B cell (primary cell): ENCODE data around the gene MPND. TPM values are rescaled to one million over a fixed set of nuclear protein-coding genes. Genes with fewer than 3 reads are reported as not detected.

Experiments
- ATAC-seq: fragments of 200-7000 bp; cut with Tn5 transposase; one replicate; pipeline ENCODE4 v1.10.0; 2021; ENCODE audit warnings: low read depth, mild to moderate bottlenecking, moderate number of reproducible peaks, moderate library complexity
- CTCF ChIA-PET: fragments of 350-600 bp; sonication (Branson Sonifier 250); formaldehyde crosslinking; loops from one replicate; lab custom pipeline; 2021; ENCODE audit warnings: antibody characterized with exemption, inconsistent platforms; lab: Charles Lee
- POLR2A ChIA-PET: fragments of 350-600 bp; sonication (Branson Sonifier 250); formaldehyde crosslinking; loops from one replicate; lab custom pipeline; 2021; ENCODE audit warnings: antibody characterized with exemption; lab: Charles Lee
- DNase-seq: peaks from one replicate; pipeline ENCODE4 v3.0.0; 2013
- H2AFZ ChIP-seq: 2 replicates; pipeline ENCODE4 v1.6.1; 2012; ENCODE audit warnings: mild to moderate bottlenecking, low read depth, low read length; ENCODE audit not compliant: insufficient read depth, poor library complexity, severe bottlenecking
- H3K27ac ChIP-seq, 2 donors: 1 replicate in 1 of 2; 2 replicates in 1 of 2; pipeline ENCODE4 v1.5.1; 2012 to 2013; ENCODE audit warnings: low read length in 2 of 2, mild to moderate bottlenecking in 2 of 2, moderate library complexity in 1 of 2
- H3K27me3 ChIP-seq, 4 experiments: fragments of 200-600 bp in 1 of 4; sonication (generic) in 1 of 4; replicated peaks in 1 of 4; 1 replicate in 2 of 4; 2 replicates in 2 of 4; pipeline versions ENCODE4 v1.6.1 to v1.7.0; 2013 to 2016; ENCODE audit warnings: low read length in 3 of 4, mild to moderate bottlenecking in 2 of 4, mixed read lengths in 1 of 4, moderate library complexity in 1 of 4; ENCODE audit not compliant: insufficient read depth in 4 of 4, control insufficient read depth in 3 of 4; ENCODE audit errors: control extremely low read depth in 1 of 4
- H3K36me3 ChIP-seq, 2 experiments: replicated peaks in 1 of 2; 1 replicate in 1 of 2; 2 replicates in 1 of 2; pipeline versions ENCODE4 v1.6.1 to v1.7.1; 2013; ENCODE audit warnings: low read length in 1 of 2; ENCODE audit not compliant: insufficient read depth in 2 of 2, control insufficient read depth in 1 of 2; ENCODE audit errors: control extremely low read depth in 1 of 2, extremely low read depth in 1 of 2
- H3K4me1 ChIP-seq, 2 donors: fragments of 200-600 bp in 1 of 2; sonication (generic) in 1 of 2; 1 replicate in 1 of 2; 2 replicates in 1 of 2; pipeline versions ENCODE4 v1.5.1 to v1.6.1; 2013 to 2017; ENCODE audit warnings: low read length in 2 of 2; ENCODE audit not compliant: control insufficient read depth in 2 of 2, insufficient read depth in 2 of 2
- H3K4me2 ChIP-seq: replicated peaks from 2 replicates; pipeline ENCODE3; 2012; ENCODE audit warnings: mild to moderate bottlenecking, low read depth, low read length; ENCODE audit not compliant: poor library complexity, severe bottlenecking
- H3K4me3 ChIP-seq, 5 experiments: fragments of 200-600 bp in 1 of 5; sonication (generic) in 1 of 5; 1 replicate in 3 of 5; 2 replicates in 2 of 5; pipeline versions ENCODE4 v1.5.1 to v1.7.0; 2011 to 2016; ENCODE audit warnings: low read length in 4 of 5, mild to moderate bottlenecking in 4 of 5, low read depth in 2 of 5, control low read depth in 1 of 5, moderate library complexity in 1 of 5; ENCODE audit not compliant: insufficient read depth in 1 of 5; ENCODE audit errors: control extremely low read depth in 1 of 5, extremely low read depth in 1 of 5
- H3K79me2 ChIP-seq: fragments of 200-600 bp; sonication (generic); one replicate; pipeline ENCODE4 v1.6.0; 2016; ENCODE audit warnings: low read length; ENCODE audit not compliant: control insufficient read depth, insufficient read depth
- H3K9ac ChIP-seq: fragments of 200-600 bp; sonication (generic); 2 replicates; pipeline ENCODE4 v1.6.1; 2017; ENCODE audit warnings: mild to moderate bottlenecking, low read length, moderate library complexity
- H3K9me3 ChIP-seq, 3 donors: one replicate each; pipeline versions ENCODE4 v1.6.1 to v1.7.1; 2013; ENCODE audit warnings: low read length in 2 of 3; ENCODE audit not compliant: control insufficient read depth in 2 of 3, insufficient read depth in 1 of 3; ENCODE audit errors: control extremely low read depth in 1 of 3
- H4K20me1 ChIP-seq: 2 replicates; pipeline ENCODE4 v1.6.0; 2012; ENCODE audit warnings: mild to moderate bottlenecking, low read length; ENCODE audit not compliant: insufficient read depth, control insufficient read depth, poor library complexity, severe bottlenecking
- H3K27ac Mint-ChIP-seq: one replicate; pipeline ENCODE4 v1.8.0; 2021; ENCODE audit warnings: mixed read lengths
- H3K27me3 Mint-ChIP-seq: one replicate; pipeline ENCODE4 v1.8.0; 2021; ENCODE audit warnings: mixed read lengths
- H3K4me1 Mint-ChIP-seq: one replicate; pipeline ENCODE4 v1.8.0; 2021; ENCODE audit warnings: mixed read lengths
- H3K4me3 Mint-ChIP-seq: one replicate; pipeline ENCODE4 v1.8.0; 2021; ENCODE audit warnings: mixed read lengths
- H3K9me3 Mint-ChIP-seq: one replicate; pipeline ENCODE4 v1.8.0; 2022; ENCODE audit warnings: mixed read lengths; ENCODE audit not compliant: insufficient read depth
- EZH2 ChIP-seq: IDR thresholded peaks from 2 replicates; pipeline ENCODE4 v1.6.1; 2012; ENCODE audit warnings: borderline replicate concordance, low read depth, mild to moderate bottlenecking, moderate library complexity, low read length; ENCODE audit not compliant: insufficient read depth, poor library complexity, severe bottlenecking
- WGBS: methylation state at CpG from one replicate; pipeline ENCODE4 v1.1.5; 2013; ENCODE audit warnings: missing lambda C conversion rate; ENCODE audit not compliant: insufficient coverage; 5-methylcytosine and 5-hydroxymethylcytosine counted together
- intact Hi-C: fragments of 100-400 bp; cut with micrococcal nuclease; formaldehyde crosslinking; loops from one replicate; pipeline ENCODE4 v1.10.0; 2022
- polyA plus RNA-seq: library from polyadenylated mRNA; depleted of rRNA; stranded (reverse); fragments of >200 nt; gene quantifications from 2 replicates; pipeline ENCODE4 v1.2.3, GENCODE V29; 2012
- total RNA-seq, 2 donors: library from RNA; stranded (reverse); fragments of 120-200 nt in 1 of 2; gene quantifications; 1 replicate in 1 of 2; 2 replicates in 1 of 2; pipeline versions ENCODE4 v1.2.3 to v1.2.4, GENCODE V29; 2013 to 2022
- TF ChIP-seq, protein P1 (sequence below): fragments of 200-600 bp; IDR thresholded peaks from one replicate; pipeline ENCODE4 v1.8.0; 2022; ENCODE audit warnings: antibody characterized with exemption, mild to moderate bottlenecking

The MPND gene
- total and polyA plus RNA-seq, 2 donors (not counting 1 experiment from before 2014, with no cell fraction given) = 14.5 to 25.6 TPM

DNA sequence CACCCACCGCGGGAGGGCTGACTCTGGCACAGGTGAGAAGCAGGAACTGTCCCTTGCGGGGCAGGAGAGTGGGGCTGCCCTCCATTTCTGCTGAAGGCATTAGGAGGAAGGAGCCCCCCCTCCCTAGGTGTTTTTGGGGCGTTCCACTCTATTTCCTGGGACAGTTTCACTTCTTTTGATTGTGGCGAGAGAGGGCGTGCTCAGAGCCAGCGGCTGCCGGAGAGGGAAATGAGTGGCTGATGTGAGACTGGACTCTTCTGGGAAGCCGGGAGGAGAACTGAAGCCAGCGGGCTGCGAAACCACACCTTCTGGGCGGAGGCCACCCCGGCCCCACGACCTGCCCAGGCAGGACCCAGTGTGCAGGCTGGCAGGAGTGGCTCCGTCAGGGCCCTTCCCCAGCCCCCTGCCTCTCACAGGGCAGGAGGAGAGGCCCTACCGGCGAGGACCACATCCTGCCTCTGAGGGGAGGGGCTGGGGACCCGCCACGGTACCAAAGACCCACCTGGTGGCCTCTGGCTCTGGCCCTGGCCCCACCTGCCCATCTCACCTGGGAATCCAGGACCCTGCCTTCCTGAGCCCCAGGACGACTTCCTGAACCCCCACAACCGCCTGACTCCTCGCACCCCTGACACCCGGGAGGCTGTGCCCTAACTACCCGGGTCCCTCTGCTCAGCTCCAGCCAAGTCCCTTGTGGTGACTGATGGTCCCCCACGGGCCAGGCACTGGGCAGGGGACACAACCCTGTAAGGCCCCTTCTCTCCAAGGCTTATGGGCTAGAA, 25.9 kb downstream of the MPND start:
- Mint-ChIP-seq H3K27me3 (no peaks in the 10 kb centered on the region), H3K4me1 (peaks cover 61% of the 10 kb centered on the region), H3K9me3 (no peaks in the 10 kb centered on the region), H3K27ac (peak overlapping the region; percentile 96), H3K4me3 (peak overlapping the region; percentile 83)
- Histone ChIP-seq H4K20me1 (peaks cover 43% of the 10 kb centered on the region), H2AFZ (peak overlapping the region; percentile 20), H3K79me2 (peaks cover 37% of the 10 kb centered on the region), H3K27ac (peak overlapping the region; percentile 84 to 95), H3K4me1 (peaks cover 63 to 70% of the 10 kb centered on the region in 2 donors), H3K4me2 (peak overlapping the region; percentile 96), H3K9me3 (no peaks in the 10 kb centered on the region), H3K9ac (peak overlapping the region; percentile 67), H3K36me3 (peaks cover 0 to 23% of the 10 kb centered on the region in 2 experiments), H3K27me3 (no peaks in the 10 kb centered on the region), H3K4me3 (peak overlapping the region in 4 of 5 experiments; percentile 40 to 68 (median 50))
- ChIA-PET CTCF (interaction anchor here (0.9 to 1.8 kb wide), 11 partner anchors 11 to 102 kb away, joined by 3 to 11 read pairs (median 4); partner anchors contain the start of genes CHAF1A, HDGFL2, MPND and SH3GL1), POLR2A (interaction anchor here (0.5 to 1.0 kb wide), 4 partner anchors 12 to 33 kb away, joined by 3 to 6 read pairs (median 4); partner anchors contain the start of genes CHAF1A and SH3GL1)
- DNase-seq (peak; percentile 94), ATAC-seq (peak; percentile 63)
- under 1% methylated on average over 24 of the region's 25 CpGs for WGBS
- TF ChIP-seq EZH2 = no peak
- intact Hi-C loops = loop anchor here (1.0 to 2.0 kb wide), 3 partner anchors 11 to 26 kb away; partner anchors contain the start of gene MPND

DNA sequence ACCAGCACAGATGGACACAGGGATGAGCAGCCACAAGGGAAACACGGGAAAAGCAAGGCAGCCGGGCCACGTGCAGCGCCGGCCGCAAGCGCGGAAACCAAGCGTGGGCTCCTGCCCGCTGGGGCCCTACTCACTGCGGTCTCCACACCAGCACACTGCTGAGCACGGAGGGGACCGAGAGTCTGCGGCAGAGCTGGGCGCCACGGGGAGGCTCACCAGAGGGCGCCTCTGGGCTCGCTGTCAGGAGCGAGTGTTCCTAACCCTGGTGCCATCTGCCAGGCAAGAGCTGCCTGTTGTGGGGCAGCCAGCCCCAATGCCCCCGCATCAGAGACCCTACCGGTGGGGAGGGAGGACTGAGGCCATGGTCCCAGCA, 26.5 kb downstream of the MPND start:
- Mint-ChIP-seq H3K27ac (peak overlapping the region; percentile 96), H3K4me1 (peaks cover 62% of the 10 kb centered on the region), H3K9me3 (no peaks in the 10 kb centered on the region), H3K27me3 (no peaks in the 10 kb centered on the region), H3K4me3 (peak overlapping the region; percentile 83)
- Histone ChIP-seq H3K4me2 (peak overlapping the region; percentile 96), H2AFZ (peak overlapping the region; percentile 20), H3K9ac (peak overlapping the region; percentile 67), H4K20me1 (peaks cover 49% of the 10 kb centered on the region), H3K27ac (peak overlapping the region; percentile 84 to 95), H3K4me3 (peak overlapping the region in 4 of 5 experiments; percentile 40 to 68 (median 50)), H3K79me2 (peaks cover 43% of the 10 kb centered on the region), H3K27me3 (no peaks in the 10 kb centered on the region), H3K4me1 (peaks cover 69 to 76% of the 10 kb centered on the region in 2 donors), H3K36me3 (peaks cover 0 to 23% of the 10 kb centered on the region in 2 experiments), H3K9me3 (no peaks in the 10 kb centered on the region)
- ChIA-PET CTCF (interaction anchor here (0.8 to 1.8 kb wide), 12 partner anchors 9 to 102 kb away, joined by 3 to 11 read pairs (median 4); partner anchors contain the start of genes CHAF1A, HDGFL2 and SH3GL1), POLR2A (interaction anchor here (0.7 to 1.0 kb wide), 3 partner anchors 30 to 101 kb away, joined by 3 to 5 read pairs (median 4); partner anchors contain the start of genes CHAF1A and SH3GL1)
- WGBS = 3% methylated on average over 21 of the region's 21 CpGs
- ATAC-seq (peak; percentile 48), DNase-seq (peak; percentile 70)
- intact Hi-C loops = loop anchor here (1.0 to 2.0 kb wide), 5 partner anchors 10 to 101 kb away; partner anchors contain the start of genes MPND and SH3GL1
- TF ChIP-seq EZH2 = no peak
- TF ChIP-seq, protein P1, sequence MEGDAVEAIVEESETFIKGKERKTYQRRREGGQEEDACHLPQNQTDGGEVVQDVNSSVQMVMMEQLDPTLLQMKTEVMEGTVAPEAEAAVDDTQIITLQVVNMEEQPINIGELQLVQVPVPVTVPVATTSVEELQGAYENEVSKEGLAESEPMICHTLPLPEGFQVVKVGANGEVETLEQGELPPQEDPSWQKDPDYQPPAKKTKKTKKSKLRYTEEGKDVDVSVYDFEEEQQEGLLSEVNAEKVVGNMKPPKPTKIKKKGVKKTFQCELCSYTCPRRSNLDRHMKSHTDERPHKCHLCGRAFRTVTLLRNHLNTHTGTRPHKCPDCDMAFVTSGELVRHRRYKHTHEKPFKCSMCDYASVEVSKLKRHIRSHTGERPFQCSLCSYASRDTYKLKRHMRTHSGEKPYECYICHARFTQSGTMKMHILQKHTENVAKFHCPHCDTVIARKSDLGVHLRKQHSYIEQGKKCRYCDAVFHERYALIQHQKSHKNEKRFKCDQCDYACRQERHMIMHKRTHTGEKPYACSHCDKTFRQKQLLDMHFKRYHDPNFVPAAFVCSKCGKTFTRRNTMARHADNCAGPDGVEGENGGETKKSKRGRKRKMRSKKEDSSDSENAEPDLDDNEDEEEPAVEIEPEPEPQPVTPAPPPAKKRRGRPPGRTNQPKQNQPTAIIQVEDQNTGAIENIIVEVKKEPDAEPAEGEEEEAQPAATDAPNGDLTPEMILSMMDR = peak; percentile 61
